Dendritic cell treated with granulocyte-macrophage colony-stimulating factor and Interleukin-4, amounts not matched to agents 40 ng/mL and 50 ng/mL, for 4 days (primary cell): ENCODE measurements around the gene INPP1.

ENCODE experiments used
- H3K27ac Mint-ChIP-seq: one replicate; pipeline ENCODE4 v1.8.0; 2022; ENCODE audit warnings: mild to moderate bottlenecking, mixed read lengths
- H3K27me3 Mint-ChIP-seq: one replicate; pipeline ENCODE4 v1.8.0; 2022; ENCODE audit warnings: mild to moderate bottlenecking, mixed read lengths
- H3K36me3 Mint-ChIP-seq: one replicate; pipeline ENCODE4 v1.8.0; 2022; ENCODE audit warnings: low read depth, mixed read lengths
- H3K4me1 Mint-ChIP-seq: one replicate; pipeline ENCODE4 v1.8.0; 2022; ENCODE audit warnings: low read depth, mixed read lengths
- H3K4me3 Mint-ChIP-seq: one replicate; pipeline ENCODE4 v1.8.0; 2022; ENCODE audit warnings: mild to moderate bottlenecking, moderate library complexity, mixed read lengths
- H3K9me3 Mint-ChIP-seq: one replicate; pipeline ENCODE4 v1.8.0; 2022; ENCODE audit warnings: mixed read lengths
- intact Hi-C: fragments of 100-400 bp; cut with micrococcal nuclease; formaldehyde crosslinking; loops from one replicate; pipeline ENCODE4 v1.15.0; 2022

Gene INPP1

DNA sequence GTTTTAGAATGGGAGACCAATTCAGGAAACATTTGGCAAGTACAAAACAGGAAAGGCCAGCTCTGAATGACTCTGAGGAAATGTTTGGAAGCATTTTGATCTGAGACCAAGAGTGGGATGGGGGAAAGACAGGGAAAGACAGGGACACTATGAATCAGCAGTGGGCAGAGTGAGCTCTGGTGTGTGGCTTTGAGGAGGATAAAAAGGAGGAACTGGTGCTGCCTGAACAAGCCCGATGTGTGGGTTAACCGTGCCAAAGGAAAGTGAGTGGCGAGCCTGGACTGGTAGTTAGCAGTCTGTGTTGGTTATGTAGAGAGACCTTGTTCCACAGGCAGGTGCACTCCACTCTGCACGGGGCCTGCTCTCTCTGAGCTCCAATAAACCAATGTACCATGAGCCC is 70.0 kb downstream of the INPP1 start:
- Mint-ChIP-seq H3K36me3 (peaks cover 6% of the 10 kb centered on the region), H3K4me1 (peaks cover 42% of the 10 kb centered on the region), H3K27me3 (no peaks in the 10 kb centered on the region), H3K27ac (peak overlapping the region; percentile 57), H3K9me3 (no peaks in the 10 kb centered on the region), H3K4me3 (no peak overlapping the region)
- intact Hi-C loops: no loop called here

GRCh38 chr2:190415251-190415650 is 71.9 kb downstream of the INPP1 start:
- H3K9me3 Mint-ChIP-seq: no peaks in the 10 kb centered on the region
- H3K4me3 Mint-ChIP-seq: no peak overlapping the region
- intact Hi-C loops: no loop called here
- H3K36me3 Mint-ChIP-seq: peaks cover 6% of the 10 kb centered on the region
- no peaks in the 10 kb centered on the region for H3K27me3 Mint-ChIP-seq
- H3K4me1 Mint-ChIP-seq: peaks cover 42% of the 10 kb centered on the region
- H3K27ac Mint-ChIP-seq: no peak overlapping the region

GRCh38 chr2:190415794-190416775 is 72.7 kb downstream of the INPP1 start:
- no peaks in the 10 kb centered on the region for H3K27me3 Mint-ChIP-seq
- H3K4me1 Mint-ChIP-seq: peaks cover 41% of the 10 kb centered on the region

GRCh38 chr2:190417045-190417842 is 73.9 kb downstream of the INPP1 start:
- Mint-ChIP-seq H3K36me3 (peaks cover 6% of the 10 kb centered on the region), H3K9me3 (no peaks in the 10 kb centered on the region), H3K4me3 (no peak overlapping the region), H3K27ac (no peak overlapping the region), H3K4me1 (peaks cover 32% of the 10 kb centered on the region), H3K27me3 (no peaks in the 10 kb centered on the region)
- intact Hi-C loops: no loop called here

More at GRCh38 chr2:190415794-190416775, 72.7 kb downstream of the INPP1 start:
- H3K36me3 Mint-ChIP-seq: peaks cover 6% of the 10 kb centered on the region
- no peak overlapping the region for H3K27ac Mint-ChIP-seq
- no peak overlapping the region for H3K4me3 Mint-ChIP-seq
- intact Hi-C loops: no loop called here
- H3K9me3 Mint-ChIP-seq: no peaks in the 10 kb centered on the region

DNA sequence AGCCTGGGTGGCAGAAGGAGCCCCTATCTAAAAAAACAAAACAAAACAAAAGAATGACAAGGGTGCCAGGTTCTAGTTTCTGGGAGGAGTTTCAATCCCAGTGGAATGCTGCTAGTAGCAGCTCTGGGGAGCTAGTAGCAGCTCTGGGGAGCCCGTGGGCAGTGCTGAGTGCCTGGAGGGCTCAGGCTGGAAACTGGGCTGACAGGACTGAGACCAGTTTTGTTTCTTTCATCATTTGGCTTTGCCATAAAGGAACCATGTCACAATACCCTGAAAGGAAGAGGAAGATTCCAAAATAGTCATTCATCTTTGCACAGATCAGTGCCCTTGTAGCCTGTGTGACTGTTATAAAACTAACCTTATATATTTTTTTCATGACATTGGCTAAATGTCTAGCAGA is 75.3 kb downstream of the INPP1 start:
- Mint-ChIP-seq H3K4me3 (no peak overlapping the region), H3K36me3 (peaks cover 6% of the 10 kb centered on the region), H3K27me3 (no peaks in the 10 kb centered on the region), H3K27ac (no peak overlapping the region), H3K9me3 (no peaks in the 10 kb centered on the region), H3K4me1 (peaks cover 22% of the 10 kb centered on the region)
- intact Hi-C loops: no loop called here

DNA sequence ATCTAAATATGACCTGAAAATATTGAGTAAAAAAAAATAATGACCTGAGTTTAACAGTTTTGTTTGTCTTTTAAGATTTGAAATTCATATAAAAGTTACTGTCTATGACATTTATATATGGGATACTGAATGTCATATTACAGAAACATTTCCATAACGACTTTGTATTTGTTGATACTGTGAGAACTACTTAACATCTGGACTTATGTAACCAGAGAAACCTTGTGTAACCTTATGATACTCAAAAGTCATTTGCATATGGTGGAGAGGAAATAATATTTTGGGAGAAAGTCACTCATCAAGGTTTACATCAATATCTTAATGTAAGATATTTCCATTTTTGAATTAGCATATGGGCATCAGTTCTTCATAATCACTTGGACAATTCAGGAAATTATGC is 77.4 kb downstream of the INPP1 start:
- Mint-ChIP-seq H3K27ac (no peak overlapping the region), H3K4me1 (peaks cover 22% of the 10 kb centered on the region)

More for the DNA sequence above, 77.4 kb downstream of the INPP1 start:
- intact Hi-C loops: no loop called here
- Mint-ChIP-seq H3K4me3 (no peak overlapping the region), H3K36me3 (peaks cover 6% of the 10 kb centered on the region), H3K9me3 (no peaks in the 10 kb centered on the region), H3K27me3 (no peaks in the 10 kb centered on the region)
